Activated CD8-positive, alpha-beta memory T cell treated with anti-CD3 and anti-CD28 coated beads for 36 hours (primary cell): ENCODE results near the gene HLF. TPM values are rescaled to one million over a fixed set of nuclear protein-coding genes. Genes with fewer than 3 reads are reported as not detected.
"Not testable (repeated sequence)": the region's sequence is repeated elsewhere in the genome, so short reads cannot be mapped to it uniquely, and the experiment has no call there.

ENCODE experiments used
- CTCF ChIA-PET: fragments of 350-600 bp; sonication (Branson Sonifier 250); formaldehyde crosslinking; loops from one replicate; lab custom pipeline; 2021; ENCODE audit warnings: antibody characterized with exemption; lab: Charles Lee
- POLR2A ChIA-PET: fragments of 350-600 bp; sonication (Branson Sonifier 250); formaldehyde crosslinking; loops from one replicate; lab custom pipeline; 2021; ENCODE audit warnings: antibody characterized with exemption; lab: Charles Lee
- total RNA-seq, 2 experiments: library from RNA; stranded (reverse); gene quantifications; one replicate each; pipeline ENCODE4 v1.2.3, GENCODE V29; 2021

The HLF gene
- total RNA-seq, 2 experiments from 2014 or later, result 0.36 to 0.51 TPM

GRCh38 chr17:55319933-55320593, 55.3 kb downstream of the HLF start:
- CTCF ChIA-PET, result no interaction called here
- POLR2A ChIA-PET, result no interaction called here

- ChIA-PET POLR2A (no interaction called here), CTCF (no interaction called here)
Measured at GRCh38 chr17:55320594-55321426, 56.0 kb downstream of the HLF start.

GRCh38 chr17:55321427-55322060, 56.8 kb downstream of the HLF start:
- ChIA-PET POLR2A (no interaction called here), CTCF (no interaction called here)

GRCh38 chr17:55322453-55322985, 57.8 kb downstream of the HLF start:
- POLR2A ChIA-PET, result no interaction called here
- CTCF ChIA-PET, result no interaction called here

- CTCF ChIA-PET, result no interaction called here
Measured at GRCh38 chr17:55323518-55324295, 58.9 kb downstream of the HLF start.

GRCh38 chr17:55324296-55324978, 59.7 kb downstream of the HLF start:
- ChIA-PET POLR2A (no interaction called here), CTCF (no interaction called here)

More at GRCh38 chr17:55323518-55324295, 58.9 kb downstream of the HLF start:
- POLR2A ChIA-PET, result no interaction called here

- POLR2A ChIA-PET, result no interaction called here
- CTCF ChIA-PET, result no interaction called here
Measured at GRCh38 chr17:55325406-55325805, 60.6 kb downstream of the HLF start.

GRCh38 chr17:55326030-55326429, 61.3 kb downstream of the HLF start:
- POLR2A ChIA-PET, result no interaction called here

GRCh38 chr17:55327225-55328088, 62.7 kb downstream of the HLF start:
- POLR2A ChIA-PET, result no interaction called here
- CTCF ChIA-PET, result no interaction called here

More at GRCh38 chr17:55326030-55326429, 61.3 kb downstream of the HLF start:
- CTCF ChIA-PET, result no interaction called here

GRCh38 chr17:55328514-55328913, 63.8 kb downstream of the HLF start:
- CTCF ChIA-PET, POLR2A ChIA-PET: not testable (repeated sequence)

GRCh38 chr17:55330344-55330933, 65.7 kb downstream of the HLF start:
- ChIA-PET POLR2A (no interaction called here), CTCF (no interaction called here)

GRCh38 chr17:55332296-55333041, 67.7 kb downstream of the HLF start:
- CTCF ChIA-PET, result no interaction called here
- POLR2A ChIA-PET, result no interaction called here

GRCh38 chr17:55334285-55334684, 69.5 kb downstream of the HLF start:
- ChIA-PET POLR2A (no interaction called here), CTCF (no interaction called here)

GRCh38 chr17:55334881-55335540, 70.3 kb downstream of the HLF start:
- ChIA-PET POLR2A (no interaction called here), CTCF (no interaction called here)

GRCh38 chr17:55335625-55336024, 70.9 kb downstream of the HLF start:
- CTCF ChIA-PET, result no interaction called here
- POLR2A ChIA-PET, result no interaction called here

- POLR2A ChIA-PET, result no interaction called here
- CTCF ChIA-PET, result no interaction called here
Measured at GRCh38 chr17:55336426-55336825, 71.7 kb downstream of the HLF start.

GRCh38 chr17:55340176-55340575, 75.4 kb downstream of the HLF start:
- POLR2A ChIA-PET, result no interaction called here
- CTCF ChIA-PET, result no interaction called here
